Ovary (tissue), 9 donors: ENCODE measurements around the gene GALNTL6. TPM values are rescaled to one million over a fixed set of nuclear protein-coding genes. Genes with fewer than 3 reads are reported as not detected.

Source experiments
- DNase-seq, 5 donors: peaks; one replicate each; pipeline ENCODE4 v3.0.0-alpha.2; 2019 to 2020
- H3K27ac ChIP-seq, 2 donors: fragments of 200-600 bp; one replicate each; pipeline versions ENCODE4 v1.5.1 to v1.8.0; 2019 to 2022
- H3K27me3 ChIP-seq: fragments of 200-600 bp; one replicate; pipeline ENCODE4 v1.8.0; 2022
- H3K36me3 ChIP-seq: fragments of 200-600 bp; sonication (generic); one replicate; pipeline ENCODE4 v1.5.1; 2019
- H3K4me1 ChIP-seq: one replicate; pipeline ENCODE4 v1.8.1; 2013; ENCODE audit warnings: mild to moderate bottlenecking, moderate library complexity; ENCODE audit not compliant: insufficient read depth
- H3K4me3 ChIP-seq: fragments of 200-600 bp; sonication (generic); one replicate; pipeline ENCODE4 v1.5.1; 2017
- H3K9me3 ChIP-seq, 2 donors: fragments of 200-600 bp in 1 of 2; sonication (generic) in 1 of 2; one replicate each; pipeline versions ENCODE4 v1.5.1 to v1.8.1; 2013 to 2019; ENCODE audit warnings: mild to moderate bottlenecking in 1 of 2, moderate library complexity in 1 of 2
- CTCF ChIP-seq, 3 donors: fragments of 450-650 bp in 2 of 3; fragments of 200-600 bp in 1 of 3; IDR thresholded peaks; one replicate each; pipeline versions ENCODE4 v1.5.1 to v1.8.0; 2016 to 2022; ENCODE audit warnings: antibody characterized with exemption in 3 of 3, mild to moderate bottlenecking in 1 of 3
- EP300 ChIP-seq: sonication (generic); formaldehyde crosslinking; IDR thresholded peaks from one replicate; pipeline ENCODE4 v1.6.1; 2017; ENCODE audit warnings: antibody characterized with exemption
- POLR2A ChIP-seq: fragments of 450-650 bp; IDR thresholded peaks from one replicate; pipeline ENCODE4 v1.6.1; 2017; ENCODE audit warnings: antibody characterized with exemption, mild to moderate bottlenecking, moderate library complexity
- WGBS, 3 donors: extraction: QIAGEN DNeasy Blood & Tissue Kit in 1 of 3; methylation state at CpG; one replicate each; pipeline versions ENCODE4 v1.1.5 to v1.1.7; 2013 to 2017; 5-methylcytosine and 5-hydroxymethylcytosine counted together
- intact Hi-C, 4 donors: fragments of 100-400 bp; cut with DNase I; formaldehyde crosslinking; loops; one replicate each; pipeline versions ENCODE4 v1.11.0 to v1.15.1; 2022 to 2023
- polyA plus RNA-seq, 2 donors: library from polyadenylated mRNA; stranded (reverse); fragments of 200-250 nt in 1 of 2; fragments of 350-450 nt in 1 of 2; fragmentation: Illumina TruSeq in 1 of 2; extraction: RNeasy Lipid Tissue Mini Kit (QIAGEN cat#74804) in 1 of 2; gene quantifications; one replicate each; pipeline ENCODE4 v1.2.3, GENCODE V29; 2013 to 2014
- total RNA-seq, 7 donors: library from RNA; depleted of rRNA in 2 of 7; stranded (reverse); fragments of >200 nt in 2 of 7; fragmentation: NEBNext Ultra II Directional in 3 of 7; extraction: Animal tissue kit (Norgen Biotek cat#: 25700) in 3 of 7; gene quantifications; one replicate each; pipeline versions ENCODE4 v1.1.0 to v1.2.4, GENCODE V29; 2016 to 2023
- donor health status: DM: no; HTN: no; CAD: no; lungs with moderate emphysema.
- donor health status: DM: no; HTN: no; CAD: no.
- donor health status: Bipolar disorder and iron deficiency.
- donor health status: DM: yes; HTN: yes; CAD: no.
- donor health status: DM: no; HTN: no; CAD: no.
- donor health status: DM: yes; HTN: yes; CAD: no.

Gene GALNTL6
- total and polyA plus RNA-seq, 9 donors = 0.11 to 1.8 TPM; not detected in 7

GRCh38 chr4:172866421-172866820, 1053.2 kb downstream of the GALNTL6 start:
- intact Hi-C loops = no loop called here
- Histone ChIP-seq H3K4me3 (no peak overlapping the region), H3K36me3 (no peaks in the 10 kb centered on the region), H3K27me3 (no peaks in the 10 kb centered on the region), H3K27ac (no peak overlapping the region), H3K9me3 (no peaks in the 10 kb centered on the region), H3K4me1 (no peaks in the 10 kb centered on the region)
- 76 to 84% (median 78%) methylated on average over 4 of the region's 4 CpGs for WGBS, 3 donors
- no peak for DNase-seq
- TF ChIP-seq POLR2A (no peak), EP300 (no peak), CTCF (IDR thresholded peaks at IDR 0.05) (no peak)

- Histone ChIP-seq H3K9me3 (no peaks in the 10 kb centered on the region), H3K4me3 (no peak overlapping the region), H3K4me1 (no peaks in the 10 kb centered on the region), H3K27ac (no peak overlapping the region), H3K36me3 (no peaks in the 10 kb centered on the region), H3K27me3 (no peaks in the 10 kb centered on the region)
- no peak for TF ChIP-seq CTCF (IDR thresholded peaks at IDR 0.05)
- TF ChIP-seq EP300 = no peak
- no peak for TF ChIP-seq POLR2A
- intact Hi-C loops = no loop called here
- no peak for DNase-seq
- 63 to 76% (median 65%) methylated on average over 2 of the region's 2 CpGs for WGBS, 3 donors
Measured at GRCh38 chr4:172867835-172868234, 1054.6 kb downstream of the GALNTL6 start.

- intact Hi-C loops = no loop called here
- H3K9me3 ChIP-seq = no peaks in the 10 kb centered on the region
- no peak overlapping the region for H3K4me3 ChIP-seq
- no peak overlapping the region for H3K27ac ChIP-seq
- WGBS, 3 donors = 54 to 66% (median 65%) methylated on average over 1 of the region's 1 CpG
- no peaks in the 10 kb centered on the region for H3K36me3 ChIP-seq
- no peaks in the 10 kb centered on the region for H3K27me3 ChIP-seq
- TF ChIP-seq POLR2A (no peak), CTCF (IDR thresholded peaks at IDR 0.05) (no peak), EP300 (no peak)
- DNase-seq = no peak
- no peaks in the 10 kb centered on the region for H3K4me1 ChIP-seq
Measured at GRCh38 chr4:172868271-172868670, 1055.1 kb downstream of the GALNTL6 start.

- no peak for DNase-seq
- Histone ChIP-seq H3K27me3 (no peaks in the 10 kb centered on the region), H3K9me3 (no peaks in the 10 kb centered on the region), H3K4me1 (no peaks in the 10 kb centered on the region), H3K4me3 (no peak overlapping the region), H3K36me3 (no peaks in the 10 kb centered on the region), H3K27ac (no peak overlapping the region)
- TF ChIP-seq POLR2A = no peak
- no peak for TF ChIP-seq EP300
- no peak for TF ChIP-seq CTCF (IDR thresholded peaks at IDR 0.05)
- intact Hi-C loops = no loop called here
- WGBS, 3 donors = 80 to 91% (median 83%) methylated on average over 1 of the region's 1 CpG
Measured at GRCh38 chr4:172869621-172870268, 1056.5 kb downstream of the GALNTL6 start.
